Suprapubic skin (tissue), 4 donors: ENCODE data around the gene SLC10A3. TPM values are rescaled to one million over a fixed set of nuclear protein-coding genes. Genes with fewer than 3 reads are reported as not detected.

Experiments used
- DNase-seq, 2 donors: peaks; one replicate each; pipeline ENCODE4 v3.0.0-alpha.2; 2019; ENCODE audit warnings: low spot score in 2 of 2
- H3K27ac ChIP-seq: fragments of 200-600 bp; sonication (generic); one replicate; pipeline ENCODE4 v1.5.1; 2019
- H3K27me3 ChIP-seq: fragments of 200-600 bp; sonication (generic); one replicate; pipeline ENCODE4 v1.5.1; 2019
- H3K36me3 ChIP-seq: fragments of 200-600 bp; sonication (generic); one replicate; pipeline ENCODE4 v1.5.1; 2019
- H3K4me1 ChIP-seq: fragments of 200-600 bp; sonication (generic); one replicate; pipeline ENCODE4 v1.5.1; 2019
- H3K4me3 ChIP-seq: fragments of 200-600 bp; sonication (generic); one replicate; pipeline ENCODE4 v1.5.1; 2019; ENCODE audit warnings: mild to moderate bottlenecking
- H3K9me3 ChIP-seq: fragments of 200-600 bp; sonication (generic); one replicate; pipeline ENCODE4 v1.5.1; 2019
- CTCF ChIP-seq, 2 donors: fragments of 200-600 bp in 1 of 2; fragments of 450-650 bp in 1 of 2; sonication (generic) in 1 of 2; IDR thresholded peaks; one replicate each; pipeline ENCODE4 v1.5.1; 2016 to 2019; ENCODE audit warnings: antibody characterized with exemption in 2 of 2, mild to moderate bottlenecking in 1 of 2, moderate library complexity in 1 of 2
- EP300 ChIP-seq: sonication (generic); formaldehyde crosslinking; IDR thresholded peaks from one replicate; pipeline ENCODE4 v1.6.1; 2017; ENCODE audit warnings: antibody characterized with exemption
- POLR2A ChIP-seq, 2 donors: fragments of 450-650 bp; IDR thresholded peaks; one replicate each; pipeline ENCODE4 v1.6.1; 2017; ENCODE audit warnings: antibody characterized with exemption in 2 of 2, mild to moderate bottlenecking in 2 of 2, moderate library complexity in 2 of 2
- POLR2AphosphoS5 ChIP-seq, 3 donors: sonication (generic); formaldehyde crosslinking; IDR thresholded peaks; one replicate each; pipeline ENCODE4 v1.6.1; 2017; ENCODE audit warnings: antibody characterized with exemption in 3 of 3
- WGBS: methylation state at CpG from one replicate; pipeline ENCODE4 v1.1.5; 2018; 5-methylcytosine and 5-hydroxymethylcytosine counted together
- total RNA-seq, 4 donors: library from RNA; depleted of rRNA; stranded (reverse); fragments of >200 nt; gene quantifications; one replicate each; pipeline ENCODE4 v1.1.0, GENCODE V29; 2016

Gene SLC10A3
- total RNA-seq, 4 donors from 2014 or later: 16.5 to 45.0 (median 38.8) TPM

- WGBS: 77% methylated on average over 3 of the region's 4 CpGs
- no peaks in the 10 kb centered on the region for H3K27me3 ChIP-seq
- H3K4me1 ChIP-seq: peaks cover 32% of the 10 kb centered on the region
- DNase-seq: no peak
- peak overlapping the region; percentile 71 for H3K4me3 ChIP-seq
- no peak for TF ChIP-seq CTCF (IDR thresholded peaks at IDR 0.05)
- no peak for TF ChIP-seq POLR2A (IDR thresholded peaks at IDR 0.05)
- TF ChIP-seq EP300: no peak
- TF ChIP-seq POLR2AphosphoS5 (IDR thresholded peaks at IDR 0.05): no peak
- no peaks in the 10 kb centered on the region for H3K9me3 ChIP-seq
- no peaks in the 10 kb centered on the region for H3K36me3 ChIP-seq
- H3K27ac ChIP-seq: no peak overlapping the region
Measured at GRCh38 chrX:154489182-154489581, 1.2 kb downstream of the SLC10A3 start.

GRCh38 chrX:154488336-154489075, 1.9 kb downstream of the SLC10A3 start:
- TF ChIP-seq POLR2AphosphoS5 (IDR thresholded peaks at IDR 0.05) (no peak), EP300 (no peak), CTCF (IDR thresholded peaks at IDR 0.05) (no peak), POLR2A (IDR thresholded peaks at IDR 0.05) (no peak)
- H3K4me1 ChIP-seq: peaks cover 32% of the 10 kb centered on the region
- H3K27ac ChIP-seq: no peak overlapping the region

GRCh38 chrX:154487518-154488290, 2.7 kb downstream of the SLC10A3 start:
- Histone ChIP-seq H3K27me3 (no peaks in the 10 kb centered on the region), H3K4me1 (peaks cover 32% of the 10 kb centered on the region), H3K4me3 (no peak overlapping the region), H3K9me3 (no peaks in the 10 kb centered on the region), H3K36me3 (no peaks in the 10 kb centered on the region), H3K27ac (no peak overlapping the region)
- TF ChIP-seq POLR2A (IDR thresholded peaks at IDR 0.05) (no peak), CTCF (IDR thresholded peaks at IDR 0.05) (no peak), POLR2AphosphoS5 (IDR thresholded peaks at IDR 0.05) (no peak), EP300 (no peak)
- peak in 1 of 2 donors; percentile 61 for DNase-seq
- WGBS: 94% methylated on average over 16 of the region's 28 CpGs

More at GRCh38 chrX:154488336-154489075, 1.9 kb downstream of the SLC10A3 start:
- 90% methylated on average over 14 of the region's 20 CpGs for whole genome bisulfite sequencing
- H3K4me3 ChIP-seq: no peak overlapping the region
- H3K36me3 ChIP-seq: no peaks in the 10 kb centered on the region
- no peaks in the 10 kb centered on the region for H3K9me3 ChIP-seq
- no peaks in the 10 kb centered on the region for H3K27me3 ChIP-seq
- DNase-seq: peak in 1 of 2 donors; percentile 66

- Histone ChIP-seq H3K4me3 (peak within 1 kb of the TSS; percentile 69), H3K9me3 (no peaks in the 10 kb centered on the region), H3K36me3 (no peaks in the 10 kb centered on the region), H3K27ac (peak within 1 kb of the TSS; percentile 83), H3K27me3 (no peaks in the 10 kb centered on the region), H3K4me1 (peaks cover 32% of the 10 kb centered on the region)
- TF ChIP-seq EP300 (no peak), POLR2A (IDR thresholded peaks at IDR 0.05) (no peak), POLR2AphosphoS5 (IDR thresholded peaks at IDR 0.05) (no peak), CTCF (IDR thresholded peaks at IDR 0.05) (no peak)
- peak in 1 of 2 donors; percentile 77 for DNase-seq
- WGBS: 71% methylated on average over 6 of the region's 95 CpGs
Measured at GRCh38 chrX:154486396-154487207, 3.8 kb downstream of the SLC10A3 start, which contains the start of gene UBL4A. TSS of gene UBL4A (minus strand) at chrX:154486615. CDS start at chrX:154486584, 31 bp downstream.
